KMS-11 (cell line): ENCODE data around the gene MRPL23.

Experiments
- H2AFZ ChIP-seq: fragments of 200-600 bp; sonication (generic); 2 replicates; pipeline ENCODE4 v1.6.1; 2016; ENCODE audit warnings: antibody characterized with exemption, mixed run types, low read depth
- H3K27ac ChIP-seq: fragments of 200-600 bp; sonication (generic); 2 replicates; pipeline ENCODE4 v1.6.1; 2016; ENCODE audit warnings: mild to moderate bottlenecking, mixed run types
- H3K27me3 ChIP-seq: fragments of 200-600 bp; sonication (generic); 2 replicates; pipeline ENCODE4 v1.6.1; 2017; ENCODE audit warnings: mild to moderate bottlenecking, low read depth, mixed run types, moderate library complexity; ENCODE audit not compliant: insufficient read depth
- H3K36me3 ChIP-seq: fragments of 200-600 bp; sonication (generic); 2 replicates; pipeline ENCODE4 v1.6.1; 2017; ENCODE audit warnings: mild to moderate bottlenecking, mixed run types; ENCODE audit not compliant: insufficient read depth
- H3K4me1 ChIP-seq: fragments of 200-600 bp; sonication (generic); 2 replicates; pipeline ENCODE4 v1.6.1; 2016; ENCODE audit warnings: mild to moderate bottlenecking, low read depth, mixed run types; ENCODE audit not compliant: poor library complexity, severe bottlenecking
- H3K4me2 ChIP-seq: fragments of 200-600 bp; sonication (generic); 2 replicates; pipeline ENCODE4 v1.7.0; 2016; ENCODE audit warnings: mild to moderate bottlenecking, mixed run types
- H3K4me3 ChIP-seq: fragments of 200-600 bp; sonication (generic); IDR thresholded peaks from 2 replicates; pipeline ENCODE4 v1.6.1; 2017; ENCODE audit warnings: low read depth, low read length, mixed read lengths; ENCODE audit not compliant: insufficient read depth
- H3K79me2 ChIP-seq: fragments of 200-600 bp; sonication (generic); 2 replicates; pipeline ENCODE4 v1.6.1; 2016; ENCODE audit warnings: low read depth, mixed run types; ENCODE audit not compliant: insufficient read depth
- H3K9ac ChIP-seq: fragments of 200-600 bp; sonication (generic); 2 replicates; pipeline ENCODE4 v1.6.1; 2016; ENCODE audit warnings: mild to moderate bottlenecking, mixed run types
- H4K20me1 ChIP-seq: fragments of 200-600 bp; sonication (generic); 2 replicates; pipeline ENCODE4 v1.6.1; 2016; ENCODE audit warnings: mild to moderate bottlenecking, mixed run types; ENCODE audit not compliant: insufficient read depth
- TF ChIP-seq, protein P1 (sequence below): fragments of 200-600 bp; sonication (generic); conservative IDR thresholded peaks from 2 replicates; pipeline ENCODE4 v1.6.1; 2017; ENCODE audit warnings: low read depth, mild to moderate bottlenecking, antibody characterized with exemption, low read length, moderate library complexity, mixed read lengths

Gene MRPL23

DNA sequence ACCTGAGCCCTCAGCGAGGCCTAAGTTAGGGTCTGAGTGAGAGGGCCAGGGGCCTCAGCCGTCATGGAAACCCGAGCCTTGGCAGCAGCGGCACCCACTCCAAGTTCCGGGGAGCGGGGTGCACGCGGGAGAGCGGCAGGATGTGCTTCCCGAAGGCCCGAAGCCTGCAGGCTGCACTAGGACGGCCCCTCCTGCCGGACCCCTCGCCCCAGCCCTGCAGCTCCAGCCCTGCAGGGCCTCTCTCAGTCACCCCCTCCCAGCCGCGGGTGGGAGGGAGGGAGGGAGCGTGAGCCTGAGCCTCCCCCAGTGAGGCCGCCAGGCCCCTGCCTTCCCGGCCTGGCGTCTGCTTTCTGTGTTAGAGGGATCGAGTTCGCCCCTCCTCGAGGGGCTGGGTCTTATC lies 22.6 kb downstream of the MRPL23 start:
- TF ChIP-seq, protein P1, sequence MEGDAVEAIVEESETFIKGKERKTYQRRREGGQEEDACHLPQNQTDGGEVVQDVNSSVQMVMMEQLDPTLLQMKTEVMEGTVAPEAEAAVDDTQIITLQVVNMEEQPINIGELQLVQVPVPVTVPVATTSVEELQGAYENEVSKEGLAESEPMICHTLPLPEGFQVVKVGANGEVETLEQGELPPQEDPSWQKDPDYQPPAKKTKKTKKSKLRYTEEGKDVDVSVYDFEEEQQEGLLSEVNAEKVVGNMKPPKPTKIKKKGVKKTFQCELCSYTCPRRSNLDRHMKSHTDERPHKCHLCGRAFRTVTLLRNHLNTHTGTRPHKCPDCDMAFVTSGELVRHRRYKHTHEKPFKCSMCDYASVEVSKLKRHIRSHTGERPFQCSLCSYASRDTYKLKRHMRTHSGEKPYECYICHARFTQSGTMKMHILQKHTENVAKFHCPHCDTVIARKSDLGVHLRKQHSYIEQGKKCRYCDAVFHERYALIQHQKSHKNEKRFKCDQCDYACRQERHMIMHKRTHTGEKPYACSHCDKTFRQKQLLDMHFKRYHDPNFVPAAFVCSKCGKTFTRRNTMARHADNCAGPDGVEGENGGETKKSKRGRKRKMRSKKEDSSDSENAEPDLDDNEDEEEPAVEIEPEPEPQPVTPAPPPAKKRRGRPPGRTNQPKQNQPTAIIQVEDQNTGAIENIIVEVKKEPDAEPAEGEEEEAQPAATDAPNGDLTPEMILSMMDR = no peak
- no peaks in the 10 kb centered on the region for H3K4me1 ChIP-seq

DNA sequence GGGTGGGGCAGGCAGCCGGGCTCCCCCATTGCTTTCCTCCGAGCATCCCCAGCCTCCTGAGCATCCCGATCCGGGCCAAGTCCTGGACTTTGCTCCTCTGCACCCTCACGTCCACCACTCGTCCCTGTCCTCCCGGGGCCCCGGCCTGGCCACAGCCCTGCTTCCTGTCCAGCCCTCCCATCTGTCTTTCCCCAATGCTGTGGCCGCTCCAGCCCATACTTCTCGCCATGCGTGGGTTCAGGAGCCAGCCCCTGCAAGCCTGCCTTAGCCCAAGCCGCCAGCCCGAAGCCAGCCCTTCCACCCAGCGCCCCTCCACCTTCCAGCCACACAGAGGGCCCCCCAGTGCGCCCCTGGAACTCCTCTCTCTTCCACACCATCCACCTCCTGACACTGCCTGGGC lies 23.8 kb downstream of the MRPL23 start:
- H3K4me1 ChIP-seq = no peaks in the 10 kb centered on the region
- no peak overlapping the region for H3K4me2 ChIP-seq
- H3K27ac ChIP-seq = no peak overlapping the region
- no peak overlapping the region for H3K9ac ChIP-seq
- no peaks in the 10 kb centered on the region for H4K20me1 ChIP-seq
- H3K36me3 ChIP-seq = no peaks in the 10 kb centered on the region
- H2AFZ ChIP-seq = no peak overlapping the region
- H3K27me3 ChIP-seq = no peaks in the 10 kb centered on the region
- H3K79me2 ChIP-seq = no peaks in the 10 kb centered on the region
- H3K4me3 ChIP-seq = no peak overlapping the region
- TF ChIP-seq, protein P1 = no peak

More for the DNA sequence above, 22.6 kb downstream of the MRPL23 start:
- H4K20me1 ChIP-seq = no peaks in the 10 kb centered on the region
- no peak overlapping the region for H3K9ac ChIP-seq
- H3K79me2 ChIP-seq = no peaks in the 10 kb centered on the region
- no peak overlapping the region for H3K4me3 ChIP-seq
- H3K4me2 ChIP-seq = no peak overlapping the region
- H3K27ac ChIP-seq = no peak overlapping the region
- H3K27me3 ChIP-seq = no peaks in the 10 kb centered on the region
- no peak overlapping the region for H2AFZ ChIP-seq
- no peaks in the 10 kb centered on the region for H3K36me3 ChIP-seq

DNA sequence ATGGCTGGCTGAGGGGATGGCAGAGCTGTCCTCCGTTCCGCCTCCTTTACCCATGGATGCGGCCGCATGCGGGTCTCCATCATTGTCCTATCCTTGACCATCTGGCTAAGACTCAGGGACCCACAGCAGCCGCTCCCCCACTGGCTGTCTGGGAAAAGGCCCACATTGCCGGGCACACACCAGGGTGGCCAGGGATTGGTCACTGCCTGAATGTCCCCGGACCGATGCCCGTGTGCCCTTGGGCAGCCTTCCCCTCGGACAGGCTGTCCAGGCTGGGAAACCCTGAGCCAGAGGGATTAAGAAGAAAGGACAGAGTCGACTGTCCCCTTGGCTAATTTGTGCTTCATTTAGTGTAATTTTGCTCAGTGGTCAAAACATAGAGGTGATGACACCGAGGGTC lies 28.1 kb downstream of the MRPL23 start:
- no peaks in the 10 kb centered on the region for H4K20me1 ChIP-seq
- no peak overlapping the region for H2AFZ ChIP-seq
- no peaks in the 10 kb centered on the region for H3K4me1 ChIP-seq
- H3K4me2 ChIP-seq = no peak overlapping the region
- H3K9ac ChIP-seq = no peak overlapping the region
- no peaks in the 10 kb centered on the region for H3K36me3 ChIP-seq
- TF ChIP-seq, protein P1 = no peak
- no peak overlapping the region for H3K27ac ChIP-seq
- H3K4me3 ChIP-seq = no peak overlapping the region
- H3K27me3 ChIP-seq = no peaks in the 10 kb centered on the region
- H3K79me2 ChIP-seq = no peaks in the 10 kb centered on the region

DNA sequence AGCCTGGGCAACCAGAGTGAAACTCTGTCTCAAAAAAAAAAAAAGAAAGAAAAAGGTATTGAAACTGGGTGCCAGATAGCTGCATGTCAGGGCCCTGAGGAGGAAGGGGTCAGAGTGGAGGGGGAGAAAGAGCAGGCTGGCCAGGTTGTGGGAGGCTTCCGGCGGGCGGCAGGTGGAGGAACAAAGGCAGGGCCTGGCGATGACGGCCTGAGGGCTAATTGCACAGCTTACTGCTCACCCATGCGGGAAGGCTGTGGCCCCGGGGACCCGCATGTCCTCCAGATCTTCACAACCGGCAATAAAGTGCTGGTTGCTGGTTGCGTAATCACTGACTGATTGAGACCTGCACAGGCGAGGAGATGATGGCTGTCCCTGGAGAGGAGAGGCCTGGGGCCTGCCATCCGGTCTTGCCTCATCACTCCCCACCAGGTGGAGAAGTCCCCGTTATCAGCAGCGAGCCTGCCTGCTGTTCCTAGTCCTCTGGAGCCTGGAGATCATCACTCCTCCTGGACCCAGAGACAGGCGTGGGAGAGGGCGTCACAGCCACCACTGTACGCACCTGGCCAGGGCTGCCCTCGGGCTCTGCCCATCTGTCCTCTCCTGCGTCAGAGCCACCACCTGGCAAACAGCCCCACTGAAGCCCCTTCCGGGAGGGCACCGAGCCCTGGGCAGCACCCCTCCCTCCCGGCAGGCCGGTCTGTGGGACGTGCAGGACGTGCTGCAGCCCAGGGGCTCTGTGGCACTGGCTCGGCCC lies 31.8 kb downstream of the MRPL23 start:
- Histone ChIP-seq H2AFZ (no peak overlapping the region), H3K27me3 (peaks cover 2% of the 10 kb centered on the region; the same call in 1 of the 2 replicates), H4K20me1 (no peaks in the 10 kb centered on the region), H3K4me1 (no peaks in the 10 kb centered on the region), H3K79me2 (no peaks in the 10 kb centered on the region), H3K9ac (no peak overlapping the region), H3K4me3 (no peak overlapping the region), H3K4me2 (no peak overlapping the region), H3K27ac (no peak overlapping the region), H3K36me3 (no peaks in the 10 kb centered on the region)
- TF ChIP-seq, protein P1 = no peak
